ENCODE results near the gene LIF. TPM values are rescaled to one million over a fixed set of nuclear protein-coding genes. Genes with fewer than 3 reads are reported as not detected.

LIF gene
- total RNA-seq, 2 experiments from 2014 or later, result 160 to 161 TPM

DNA sequence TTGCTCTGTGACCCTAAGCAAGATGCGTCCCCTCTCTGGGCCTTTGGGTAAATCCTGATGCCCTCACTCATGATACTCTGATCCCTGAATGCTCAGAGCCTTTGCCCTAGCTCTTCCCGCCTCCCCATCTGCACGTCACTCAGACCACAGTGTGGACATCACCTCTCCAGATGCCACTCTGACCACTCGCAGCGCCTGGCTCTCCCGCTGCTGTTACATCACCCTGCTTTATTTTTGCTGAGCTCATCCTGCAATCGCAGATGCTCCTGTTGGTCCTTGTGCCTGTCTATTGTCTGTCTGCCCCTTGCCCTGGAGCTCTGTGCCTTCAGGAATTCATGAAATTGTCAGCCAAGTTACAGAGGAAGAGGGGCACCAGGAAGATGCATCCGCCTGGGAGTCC, 14.6 kb upstream of the LIF start:
- TF ChIP-seq CTCF (IDR thresholded peaks at IDR 0.05), result no peak
- Mint-ChIP-seq H3K4me3 (no peak overlapping the region), H3K27me3 (peaks cover 2% of the 10 kb centered on the region), H3K27ac (peak overlapping the region; percentile 10), H3K4me1 (ENCODE audit: low read depth) (peaks cover 25% of the 10 kb centered on the region), H3K9me3 (no peaks in the 10 kb centered on the region), H3K36me3 (ENCODE audit: low read depth) (peaks cover 39% of the 10 kb centered on the region)
- ChIA-PET CTCF (interaction anchor here (1.0 to 2.5 kb wide), 8 partner anchors 19 to 140 kb away, joined by 3 to 9 read pairs (median 6); partner anchors contain the start of genes RNF215 and SEC14L2), POLR2A (interaction anchor here (0.6 to 1.0 kb wide), 4 partner anchors 41 to 1419 kb away, joined by 3 to 4 read pairs (median 3); no protein-coding TSS in a partner anchor)
- DNase-seq (no peak), ATAC-seq (no peak)
- intact Hi-C loops (cut with micrococcal nuclease), result no loop called here

- TF ChIP-seq CTCF (IDR thresholded peaks at IDR 0.05), result no peak
- Mint-ChIP-seq H3K4me3 (no peak overlapping the region), H3K9me3 (no peaks in the 10 kb centered on the region), H3K27me3 (peaks cover 2% of the 10 kb centered on the region), H3K36me3 (ENCODE audit: low read depth) (peaks cover 36% of the 10 kb centered on the region), H3K4me1 (ENCODE audit: low read depth) (peaks cover 26% of the 10 kb centered on the region), H3K27ac (no peak overlapping the region)
- no peak for DNase-seq
- intact Hi-C loops (cut with micrococcal nuclease), result no loop called here
- ATAC-seq, result no peak
- POLR2A ChIA-PET, result interaction anchor here (1.0 to 1.3 kb wide), 2 partner anchors 26 to 162 kb away, joined by 3 to 4 read pairs; no protein-coding TSS in a partner anchor
- CTCF ChIA-PET, result interaction anchor here (1.0 to 2.1 kb wide), 7 partner anchors 20 to 139 kb away, joined by 3 to 7 read pairs (median 5); partner anchors contain the start of gene RNF215
Observed at GRCh38 chr22:30260682-30261081, 14.1 kb upstream of the LIF start.

- TF ChIP-seq CTCF (IDR thresholded peaks at IDR 0.05), result no peak
- intact Hi-C loops (cut with micrococcal nuclease), result no loop called here
- ChIA-PET CTCF (interaction anchor here (1.5 to 2.1 kb wide), 5 partner anchors 20 to 139 kb away, joined by 4 to 7 read pairs (median 6); no protein-coding TSS in a partner anchor), POLR2A (interaction anchor here (0.5 to 1.3 kb wide), 3 partner anchors 27 to 163 kb away, joined by 3 to 4 read pairs (median 3); no protein-coding TSS in a partner anchor)
- H3K4me3 Mint-ChIP-seq, result no peak overlapping the region
- peaks cover 24% of the 10 kb centered on the region for H3K4me1 Mint-ChIP-seq (ENCODE audit: low read depth)
- no peak for DNase-seq
- no peak overlapping the region for H3K27ac Mint-ChIP-seq
- no peaks in the 10 kb centered on the region for H3K9me3 Mint-ChIP-seq
- peaks cover 32% of the 10 kb centered on the region for H3K36me3 Mint-ChIP-seq (ENCODE audit: low read depth)
- ATAC-seq, result no peak
- peaks cover 2% of the 10 kb centered on the region for H3K27me3 Mint-ChIP-seq
Observed at GRCh38 chr22:30260276-30260675, 13.7 kb upstream of the LIF start.

DNA sequence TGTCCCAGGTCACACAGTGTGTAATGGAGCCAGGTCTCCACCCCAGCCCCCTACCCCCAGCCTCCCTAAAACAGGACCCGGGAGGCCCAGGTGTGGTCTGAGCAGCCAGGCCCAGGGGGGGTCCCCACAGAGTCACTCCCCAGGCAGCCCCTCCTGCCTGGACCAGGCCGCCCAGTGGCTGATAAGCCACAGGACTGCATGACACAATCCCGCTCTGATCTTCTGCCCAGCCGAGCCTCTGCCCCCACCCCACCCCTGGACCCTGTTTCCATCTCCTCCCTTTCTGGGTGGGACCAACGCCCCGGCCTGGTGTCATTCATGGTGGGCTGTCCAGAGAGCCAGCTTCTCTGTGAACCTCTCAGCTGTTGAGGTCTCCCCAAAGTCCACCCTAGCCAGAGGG, 7.8 kb upstream of the LIF start:
- POLR2A ChIA-PET, result no interaction called here
- intact Hi-C loops (cut with micrococcal nuclease), result loop anchor here (2.0 kb wide), 1 partner anchor 146 kb away; no protein-coding TSS in a partner anchor
- Mint-ChIP-seq H3K4me1 (ENCODE audit: low read depth) (peaks cover 41% of the 10 kb centered on the region), H3K36me3 (ENCODE audit: low read depth) (no peaks in the 10 kb centered on the region), H3K9me3 (no peaks in the 10 kb centered on the region), H3K4me3 (no peak overlapping the region), H3K27me3 (peaks cover 2% of the 10 kb centered on the region), H3K27ac (no peak overlapping the region)
- no peak for TF ChIP-seq CTCF (IDR thresholded peaks at IDR 0.05)
- CTCF ChIA-PET, result interaction anchor here (0.8 to 3.2 kb wide), 6 partner anchors 28 to 154 kb away, joined by 3 to 36 read pairs (median 8); partner anchors contain the start of gene RNF215
- no peak for DNase-seq
- no peak for ATAC-seq

GRCh38 chr22:30253205-30253852, 6.8 kb upstream of the LIF start:
- intact Hi-C loops (cut with micrococcal nuclease), result no loop called here
- POLR2A ChIA-PET, result interaction anchor here (0.5 to 1.2 kb wide), 2 partner anchors 14 to 160 kb away, joined by 3 read pairs; no protein-coding TSS in a partner anchor
- no peak for ATAC-seq
- no peak for TF ChIP-seq CTCF (IDR thresholded peaks at IDR 0.05)
- H3K4me1 Mint-ChIP-seq (ENCODE audit: low read depth), result peaks cover 46% of the 10 kb centered on the region
- no peaks in the 10 kb centered on the region for H3K36me3 Mint-ChIP-seq (ENCODE audit: low read depth)
- DNase-seq, result no peak
- H3K4me3 Mint-ChIP-seq, result no peak overlapping the region
- CTCF ChIA-PET, result interaction anchor here (1.2 to 3.2 kb wide), 3 partner anchors 10 to 154 kb away, joined by 3 to 36 read pairs (median 4); no protein-coding TSS in a partner anchor
- H3K9me3 Mint-ChIP-seq, result no peaks in the 10 kb centered on the region
- H3K27me3 Mint-ChIP-seq, result peaks cover 3% of the 10 kb centered on the region
- H3K27ac Mint-ChIP-seq, result no peak overlapping the region
